K562 (cell line): ENCODE results near the gene SFN.

Experiments used
- CHD2 ChIP-seq: IDR thresholded peaks from 2 replicates; pipeline ENCODE4 v1.6.1; 2011; ENCODE audit warnings: low read depth, low read length
- CTCF ChIP-seq, 3 experiments: IDR thresholded peaks in 2 of 3; conservative IDR thresholded peaks in 1 of 3; 2 replicates each; pipeline ENCODE4 v1.5.1; 2011 to 2012; ENCODE audit warnings: low read length in 3 of 3, mild to moderate bottlenecking in 3 of 3, control low read depth in 2 of 3, improper control_type of control experiment in 1 of 3, inconsistent platforms in 1 of 3, low read depth in 1 of 3, mixed read lengths in 1 of 3, moderate library complexity in 1 of 3; ENCODE audit not compliant: insufficient read depth in 2 of 3
- HDAC2 ChIP-seq: fragments of 450-650 bp; IDR thresholded peaks from 2 replicates; pipeline ENCODE4 v1.6.1; 2016; ENCODE audit warnings: mild to moderate bottlenecking
- KAT8 ChIP-seq: fragments of 450-650 bp; IDR thresholded peaks from 2 replicates; pipeline ENCODE4 v1.6.1; 2016; ENCODE audit warnings: low read depth, mild to moderate bottlenecking

- TF ChIP-seq HDAC2 (no peak), KAT8 (no peak), CTCF (IDR thresholded peaks at IDR 0.05 in 2 of 3, conservative IDR thresholded peaks at IDR 0.05 in 1 of 3; ENCODE audit: insufficient read depth in 2 of 3, low read depth in 1 of 3, low read length in 3 of 3) (no peak), CHD2 (no peak)
Measured at GRCh38 chr1:26839339-26839722, 23.6 kb upstream of the SFN start.
